ENCODE results near the gene MRPL53.

MRPL53 gene

GRCh38 chr2:74472086-74472944, at the start of gene MRPL53:
Gene MRPL53, minus strand, starts transcription at chr2:74472680. Its CDS starts 20 bp downstream, at chr2:74472660.
- peak; percentile 94 to 97 for DNase-seq (ENCODE audit: extremely low read depth in 1 of 2, low read depth in 1 of 2)

GRCh38 chr2:74516650-74517049, 44.2 kb upstream of the MRPL53 start:
- no peak for DNase-seq (ENCODE audit: extremely low read depth in 1 of 2, low read depth in 1 of 2)

GRCh38 chr2:74515981-74516633, 43.6 kb upstream of the MRPL53 start:
- peak; percentile 49 to 56 for DNase-seq (ENCODE audit: extremely low read depth in 1 of 2, low read depth in 1 of 2)

- DNase-seq (ENCODE audit: extremely low read depth in 1 of 2, low read depth in 1 of 2): no peak
Measured at GRCh38 chr2:74515271-74515980, 42.9 kb upstream of the MRPL53 start.

- DNase-seq (ENCODE audit: extremely low read depth in 1 of 2, low read depth in 1 of 2): no peak
Measured at GRCh38 chr2:74514368-74515270, 42.1 kb upstream of the MRPL53 start, which contains the start of gene TLX2. Gene TLX2, plus strand, starts transcription at chr2:74514450. Its CDS starts 357 bp downstream, at chr2:74514807.

- no peak for DNase-seq (ENCODE audit: extremely low read depth in 1 of 2, low read depth in 1 of 2)
Measured at GRCh38 chr2:74513605-74514367, 41.3 kb upstream of the MRPL53 start.

- DNase-seq (ENCODE audit: extremely low read depth in 1 of 2, low read depth in 1 of 2): no peak
Measured at GRCh38 chr2:74512744-74513604, 40.5 kb upstream of the MRPL53 start.

- DNase-seq (ENCODE audit: extremely low read depth in 1 of 2, low read depth in 1 of 2): no peak
Measured at GRCh38 chr2:74511104-74511989, 38.9 kb upstream of the MRPL53 start.

- DNase-seq (ENCODE audit: extremely low read depth in 1 of 2, low read depth in 1 of 2): no peak
Measured at GRCh38 chr2:74510272-74510671, 37.8 kb upstream of the MRPL53 start.

- no peak for DNase-seq (ENCODE audit: extremely low read depth in 1 of 2, low read depth in 1 of 2)
Measured at GRCh38 chr2:74507926-74508520, 35.5 kb upstream of the MRPL53 start.

- peak; percentile 97 to 98 for DNase-seq (ENCODE audit: extremely low read depth in 1 of 2, low read depth in 1 of 2)
Measured at GRCh38 chr2:74507145-74507925, 34.9 kb upstream of the MRPL53 start, which contains the start of gene PCGF1. Gene PCGF1, minus strand, starts transcription at chr2:74507695. Its CDS starts 27 bp downstream, at chr2:74507668.

- no peak for DNase-seq (ENCODE audit: extremely low read depth in 1 of 2, low read depth in 1 of 2)
Measured at GRCh38 chr2:74505448-74506246, 33.2 kb upstream of the MRPL53 start.

- no peak for DNase-seq (ENCODE audit: extremely low read depth in 1 of 2, low read depth in 1 of 2)
Measured at GRCh38 chr2:74504591-74504990, 32.1 kb upstream of the MRPL53 start.

- DNase-seq (ENCODE audit: extremely low read depth in 1 of 2, low read depth in 1 of 2): no peak
Measured at GRCh38 chr2:74503506-74504475, 31.3 kb upstream of the MRPL53 start.

All from activated CD8-positive, alpha-beta memory T cell treated with anti-CD3 and anti-CD28 coated beads for 1 hour (primary cell).